ENCODE results near the gene LIPG.

GRCh38 chr18:49548229-49548636 lies 13.6 kb upstream of the LIPG start:
- TF ChIP-seq KLF9 (CRISPR knock-in tag; IDR thresholded peaks at IDR 0.05; ENCODE audit: low read depth) (no peak), CHD2 (IDR thresholded peaks at IDR 0.05; ENCODE audit: low read depth, low read length) (no peak), MTF1 (CRISPR knock-in tag; IDR thresholded peaks at IDR 0.05) (no peak), CTCF (CRISPR knock-in tag; IDR thresholded peaks at IDR 0.05) (no peak), MLX (CRISPR knock-in tag; IDR thresholded peaks at IDR 0.05) (no peak), MXI1 (IDR thresholded peaks at IDR 0.05; ENCODE audit: borderline replicate concordance, low read depth, low read length) (no peak), MTA3 (CRISPR knock-in tag; IDR thresholded peaks at IDR 0.05) (no peak), MEIS1 (CRISPR knock-in tag; IDR thresholded peaks at IDR 0.05; ENCODE audit: borderline replicate concordance) (no peak), ZNF331 (CRISPR knock-in tag; IDR thresholded peaks at IDR 0.05) (no peak), FOXK1 (CRISPR knock-in tag; IDR thresholded peaks at IDR 0.05; ENCODE audit: borderline replicate concordance, low read depth) (no peak), MNT (IDR thresholded peaks at IDR 0.05) (no peak), ZNF776 (CRISPR knock-in tag; IDR thresholded peaks at IDR 0.05) (no peak), KDM5B (CRISPR knock-in tag; IDR thresholded peaks at IDR 0.05; ENCODE audit: borderline replicate concordance) (no peak), U2AF1 (optimal IDR thresholded peaks at IDR 0.05; ENCODE audit: low read depth, low read length) (no peak)
